ENCODE measurements around the gene TRAM2.

TRAM2 gene

DNA sequence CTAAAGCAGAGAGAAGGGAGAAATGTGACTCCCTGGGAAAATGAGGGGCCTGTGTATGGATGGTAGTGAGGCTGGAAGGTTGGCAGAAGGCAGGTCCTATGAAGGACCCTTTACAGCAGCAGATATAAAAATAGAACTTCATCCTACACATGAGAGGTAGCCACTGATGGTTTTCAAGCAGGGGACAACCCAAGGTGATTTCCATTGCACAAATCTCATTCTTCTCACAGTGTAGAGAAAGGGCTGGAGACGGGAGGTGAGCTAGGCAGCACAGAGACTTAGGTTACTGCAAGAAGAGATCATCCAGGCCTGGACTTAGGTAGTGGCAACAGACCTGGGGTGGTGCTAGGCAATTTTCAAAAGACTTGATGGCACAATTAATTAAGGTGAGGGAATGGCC, 30.7 kb downstream of the TRAM2 start:
- no peaks in the 10 kb centered on the region for H4K20me1 ChIP-seq (ENCODE audit: insufficient read depth, low read length)

DNA sequence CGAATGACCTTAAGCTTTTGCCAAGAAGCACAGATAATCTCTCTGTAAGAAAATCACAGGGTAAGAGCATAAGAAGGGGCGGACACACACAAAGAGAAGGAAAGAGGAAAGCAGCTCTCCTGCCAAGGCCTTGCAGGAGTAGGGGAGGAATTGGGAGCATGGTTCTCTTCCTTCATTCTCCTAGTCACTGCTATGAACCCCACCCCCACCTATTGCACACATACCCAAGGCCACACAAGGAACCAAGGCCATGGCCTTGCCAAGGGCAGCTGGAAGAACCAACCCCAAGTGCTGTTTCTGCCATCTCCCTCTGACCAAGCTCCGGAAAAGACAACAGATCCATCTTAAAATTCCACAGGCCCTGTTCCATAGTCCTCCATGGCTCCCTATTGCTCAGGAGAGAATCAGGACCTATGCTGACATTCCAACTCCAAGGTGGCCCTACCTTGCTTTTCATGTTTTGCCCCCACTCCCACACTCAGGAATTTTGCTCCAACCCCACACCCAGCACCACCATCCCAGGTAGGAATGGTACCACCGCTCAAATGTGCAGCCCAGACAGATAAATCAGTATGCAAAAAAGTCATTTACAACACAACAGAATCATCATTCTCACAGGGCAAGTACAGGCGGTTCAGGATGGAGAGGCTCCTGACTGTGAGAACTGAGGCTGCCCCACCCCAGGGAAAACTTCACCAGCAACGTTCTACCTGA, 31.3 kb downstream of the TRAM2 start:
- peaks cover 79% of the 10 kb centered on the region for H3K4me1 ChIP-seq (ENCODE audit: low read length)
- peak overlapping the region; percentile 61 for H3K9ac ChIP-seq (ENCODE audit: low read length)
- peak overlapping the region; percentile 76 for H3K4me2 ChIP-seq (ENCODE audit: low read length)
- H3K27ac ChIP-seq (ENCODE audit: low read length), result peak overlapping the region; percentile 86
- H3K36me3 ChIP-seq (replicated peaks; ENCODE audit: low read depth, low read length), result peaks cover 3% of the 10 kb centered on the region
- H3K27me3 ChIP-seq (ENCODE audit: low read depth, low read length), result no peaks in the 10 kb centered on the region
- H3K4me3 ChIP-seq (ENCODE audit: low read length), result peak overlapping the region; percentile 53
- TF ChIP-seq EZH2phosphoT487 (IDR thresholded peaks at IDR 0.05; ENCODE audit: low read depth), result no peak
- TF ChIP-seq, protein P1, sequence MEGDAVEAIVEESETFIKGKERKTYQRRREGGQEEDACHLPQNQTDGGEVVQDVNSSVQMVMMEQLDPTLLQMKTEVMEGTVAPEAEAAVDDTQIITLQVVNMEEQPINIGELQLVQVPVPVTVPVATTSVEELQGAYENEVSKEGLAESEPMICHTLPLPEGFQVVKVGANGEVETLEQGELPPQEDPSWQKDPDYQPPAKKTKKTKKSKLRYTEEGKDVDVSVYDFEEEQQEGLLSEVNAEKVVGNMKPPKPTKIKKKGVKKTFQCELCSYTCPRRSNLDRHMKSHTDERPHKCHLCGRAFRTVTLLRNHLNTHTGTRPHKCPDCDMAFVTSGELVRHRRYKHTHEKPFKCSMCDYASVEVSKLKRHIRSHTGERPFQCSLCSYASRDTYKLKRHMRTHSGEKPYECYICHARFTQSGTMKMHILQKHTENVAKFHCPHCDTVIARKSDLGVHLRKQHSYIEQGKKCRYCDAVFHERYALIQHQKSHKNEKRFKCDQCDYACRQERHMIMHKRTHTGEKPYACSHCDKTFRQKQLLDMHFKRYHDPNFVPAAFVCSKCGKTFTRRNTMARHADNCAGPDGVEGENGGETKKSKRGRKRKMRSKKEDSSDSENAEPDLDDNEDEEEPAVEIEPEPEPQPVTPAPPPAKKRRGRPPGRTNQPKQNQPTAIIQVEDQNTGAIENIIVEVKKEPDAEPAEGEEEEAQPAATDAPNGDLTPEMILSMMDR (IDR thresholded peaks at IDR 0.05; ENCODE audit: low read depth, low read length), result no peak
- no peaks in the 10 kb centered on the region for H3K9me3 ChIP-seq (ENCODE audit: insufficient read depth, low read length)
- H3K79me2 ChIP-seq (ENCODE audit: low read length), result peaks cover 76% of the 10 kb centered on the region
- no peaks in the 10 kb centered on the region for H4K20me1 ChIP-seq (ENCODE audit: insufficient read depth, low read length)
- no peak overlapping the region for H2AFZ ChIP-seq (ENCODE audit: low read depth, low read length)

More for the DNA sequence above, 30.7 kb downstream of the TRAM2 start:
- Histone ChIP-seq H3K27me3 (ENCODE audit: low read depth, low read length) (no peaks in the 10 kb centered on the region), H3K4me2 (ENCODE audit: low read length) (peak overlapping the region; percentile 76), H3K79me2 (ENCODE audit: low read length) (peaks cover 76% of the 10 kb centered on the region), H3K27ac (ENCODE audit: low read length) (peak overlapping the region; percentile 86), H3K36me3 (replicated peaks; ENCODE audit: low read depth, low read length) (peaks cover 3% of the 10 kb centered on the region), H2AFZ (ENCODE audit: low read depth, low read length) (no peak overlapping the region), H3K4me3 (ENCODE audit: low read length) (peak overlapping the region; percentile 53), H3K9ac (ENCODE audit: low read length) (peak overlapping the region; percentile 61), H3K9me3 (ENCODE audit: insufficient read depth, low read length) (no peaks in the 10 kb centered on the region), H3K4me1 (ENCODE audit: low read length) (peaks cover 85% of the 10 kb centered on the region)
- TF ChIP-seq EZH2phosphoT487 (IDR thresholded peaks at IDR 0.05; ENCODE audit: low read depth), result no peak
- TF ChIP-seq, protein P1 (IDR thresholded peaks at IDR 0.05; ENCODE audit: low read depth, low read length), result no peak

DNA sequence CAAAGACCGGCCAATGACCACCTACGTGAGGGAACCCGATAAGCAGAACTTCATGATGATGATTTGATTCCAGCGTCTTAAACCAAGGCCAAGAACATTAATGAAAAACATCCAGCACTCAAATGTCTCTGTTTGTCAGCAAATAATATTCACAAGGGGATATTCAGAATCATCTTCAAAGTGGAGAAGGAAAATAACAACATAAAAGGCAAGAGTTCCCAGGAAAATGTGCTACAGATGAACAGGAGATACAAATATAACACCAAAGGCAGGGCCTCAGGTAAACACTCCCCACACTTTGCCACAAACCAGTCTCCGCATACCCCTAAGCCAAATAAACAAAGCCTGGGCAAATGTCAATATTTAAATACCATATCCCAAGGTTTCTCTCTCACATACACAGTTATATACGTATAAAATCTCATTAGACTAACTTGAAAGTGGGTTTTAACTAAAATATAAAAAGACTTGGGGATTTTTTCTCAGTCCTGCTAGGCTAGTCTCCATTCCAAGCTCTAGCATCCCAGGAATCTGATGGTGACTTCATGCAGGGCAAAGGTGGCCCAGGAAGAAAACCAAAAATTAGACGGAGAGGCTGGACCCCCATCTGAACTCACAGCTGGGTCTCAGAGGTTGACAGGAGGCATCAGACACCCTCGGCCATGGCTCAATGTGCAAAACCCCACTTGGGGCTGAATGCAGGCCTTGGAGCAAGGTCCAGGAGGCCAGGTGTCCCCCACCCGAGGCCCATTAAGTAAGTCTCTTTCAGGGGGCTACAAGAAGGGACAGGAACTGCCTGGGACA, 32.1 kb downstream of the TRAM2 start:
- H3K9me3 ChIP-seq (ENCODE audit: insufficient read depth, low read length), result no peaks in the 10 kb centered on the region
- no peak overlapping the region for H3K4me3 ChIP-seq (ENCODE audit: low read length)
- peaks cover 3% of the 10 kb centered on the region for H3K36me3 ChIP-seq (replicated peaks; ENCODE audit: low read depth, low read length)
- H3K27me3 ChIP-seq (ENCODE audit: low read depth, low read length), result no peaks in the 10 kb centered on the region
- no peak overlapping the region for H2AFZ ChIP-seq (ENCODE audit: low read depth, low read length)
- H3K79me2 ChIP-seq (ENCODE audit: low read length), result peaks cover 79% of the 10 kb centered on the region
- peak overlapping the region; percentile 33; the same call in 1 of the 2 replicates for H3K4me2 ChIP-seq (ENCODE audit: low read length)
- H4K20me1 ChIP-seq (ENCODE audit: insufficient read depth, low read length), result no peaks in the 10 kb centered on the region
- H3K27ac ChIP-seq (ENCODE audit: low read length), result 0 out of 2 replicates have a peak overlapping the region, but pooled peaks have one; percentile 86
- TF ChIP-seq, protein P1 (IDR thresholded peaks at IDR 0.05; ENCODE audit: low read depth, low read length), result no peak
- no peak for TF ChIP-seq EZH2phosphoT487 (IDR thresholded peaks at IDR 0.05; ENCODE audit: low read depth)
- no peak overlapping the region for H3K9ac ChIP-seq (ENCODE audit: low read length)
- H3K4me1 ChIP-seq (ENCODE audit: low read length), result peaks cover 71% of the 10 kb centered on the region

All from OCI-LY3 (cell line).